Large intestine (tissue), 12 donors: ENCODE measurements around the gene ITPRIP. TPM values are rescaled to one million over a fixed set of nuclear protein-coding genes. Genes with fewer than 3 reads are reported as not detected.

Source experiments
- DNase-seq, 2 donors: peaks; one replicate each; pipeline versions ENCODE4 v3.0.0 to v3.0.0-alpha.2; 2013
- H3K27ac ChIP-seq: one replicate; pipeline ENCODE4 v1.5.1; 2013; ENCODE audit warnings: low read length
- H3K27me3 ChIP-seq: 2 replicates; pipeline ENCODE4 v1.6.1; 2013; ENCODE audit warnings: low read length; ENCODE audit not compliant: control insufficient read depth, insufficient read depth
- H3K36me3 ChIP-seq: 2 replicates; pipeline ENCODE4 v1.6.1; 2013; ENCODE audit warnings: low read length; ENCODE audit not compliant: control insufficient read depth, insufficient read depth
- H3K4me1 ChIP-seq: one replicate; pipeline ENCODE4 v1.6.1; 2013; ENCODE audit warnings: low read length; ENCODE audit not compliant: control insufficient read depth, insufficient read depth
- H3K4me3 ChIP-seq: one replicate; pipeline ENCODE4 v1.5.1; 2013; ENCODE audit warnings: low read length
- H3K9me3 ChIP-seq: one replicate; pipeline ENCODE4 v1.6.1; 2013; ENCODE audit warnings: mild to moderate bottlenecking, low read depth, low read length, moderate library complexity; ENCODE audit not compliant: control insufficient read depth
- WGBS: methylation state at CpG from one replicate; pipeline ENCODE4 v1.1.5; 2013; ENCODE audit warnings: low lambda C conversion rate; ENCODE audit not compliant: insufficient coverage; 5-methylcytosine and 5-hydroxymethylcytosine counted together
- long read RNA-seq, 11 donors: transcript quantifications; one replicate each; lab custom pipeline, GENCODE V29; 2026
- polyA plus RNA-seq: library from polyadenylated mRNA; unstranded; fragments of 120-200 nt; gene quantifications from one replicate; pipeline ENCODE4 v1.2.1, GENCODE V29; 2013

ITPRIP gene, protein sequence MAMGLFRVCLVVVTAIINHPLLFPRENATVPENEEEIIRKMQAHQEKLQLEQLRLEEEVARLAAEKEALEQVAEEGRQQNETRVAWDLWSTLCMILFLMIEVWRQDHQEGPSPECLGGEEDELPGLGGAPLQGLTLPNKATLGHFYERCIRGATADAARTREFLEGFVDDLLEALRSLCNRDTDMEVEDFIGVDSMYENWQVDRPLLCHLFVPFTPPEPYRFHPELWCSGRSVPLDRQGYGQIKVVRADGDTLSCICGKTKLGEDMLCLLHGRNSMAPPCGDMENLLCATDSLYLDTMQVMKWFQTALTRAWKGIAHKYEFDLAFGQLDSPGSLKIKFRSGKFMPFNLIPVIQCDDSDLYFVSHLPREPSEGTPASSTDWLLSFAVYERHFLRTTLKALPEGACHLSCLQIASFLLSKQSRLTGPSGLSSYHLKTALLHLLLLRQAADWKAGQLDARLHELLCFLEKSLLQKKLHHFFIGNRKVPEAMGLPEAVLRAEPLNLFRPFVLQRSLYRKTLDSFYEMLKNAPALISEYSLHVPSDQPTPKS
- polyA plus RNA-seq = 4.4 TPM
- long read RNA-seq, donor 1, full-length matches to known transcripts = 3 of 3 reads
- long read RNA-seq, donor 1, partial matches to known transcripts = 0 of 3 reads
- long read RNA-seq, donor 1, other reads (novel, unspliced or antisense) = 0 of 3 reads
- long read RNA-seq, donor 2, full-length matches to known transcripts = 1 of 1 reads
- long read RNA-seq, donor 2, partial matches to known transcripts = 0 of 1 reads
- long read RNA-seq, donor 2, other reads (novel, unspliced or antisense) = 0 of 1 reads
- long read RNA-seq, donor 3 = 0 reads
- long read RNA-seq, donor 4 = 0 reads
- long read RNA-seq, donor 5, full-length matches to known transcripts = 2 of 2 reads
- long read RNA-seq, donor 5, partial matches to known transcripts = 0 of 2 reads
- long read RNA-seq, donor 5, other reads (novel, unspliced or antisense) = 0 of 2 reads
- long read RNA-seq, donor 6, full-length matches to known transcripts = 1 of 1 reads
- long read RNA-seq, donor 6, partial matches to known transcripts = 0 of 1 reads
- long read RNA-seq, donor 6, other reads (novel, unspliced or antisense) = 0 of 1 reads
- long read RNA-seq, donor 7, full-length matches to known transcripts = 1 of 1 reads
- long read RNA-seq, donor 7, partial matches to known transcripts = 0 of 1 reads
- long read RNA-seq, donor 7, other reads (novel, unspliced or antisense) = 0 of 1 reads
- long read RNA-seq, donor 8, full-length matches to known transcripts = 4 of 4 reads
- long read RNA-seq, donor 8, partial matches to known transcripts = 0 of 4 reads
- long read RNA-seq, donor 8, other reads (novel, unspliced or antisense) = 0 of 4 reads
- long read RNA-seq, donor 9, full-length matches to known transcripts = 1 of 1 reads
- long read RNA-seq, donor 9, partial matches to known transcripts = 0 of 1 reads
- long read RNA-seq, donor 9, other reads (novel, unspliced or antisense) = 0 of 1 reads
- long read RNA-seq, donor 10, full-length matches to known transcripts = 3 of 3 reads
- long read RNA-seq, donor 10, partial matches to known transcripts = 0 of 3 reads
- long read RNA-seq, donor 10, other reads (novel, unspliced or antisense) = 0 of 3 reads
- long read RNA-seq, donor 11, full-length matches to known transcripts = 2 of 2 reads
- long read RNA-seq, donor 11, partial matches to known transcripts = 0 of 2 reads
- long read RNA-seq, donor 11, other reads (novel, unspliced or antisense) = 0 of 2 reads

DNA sequence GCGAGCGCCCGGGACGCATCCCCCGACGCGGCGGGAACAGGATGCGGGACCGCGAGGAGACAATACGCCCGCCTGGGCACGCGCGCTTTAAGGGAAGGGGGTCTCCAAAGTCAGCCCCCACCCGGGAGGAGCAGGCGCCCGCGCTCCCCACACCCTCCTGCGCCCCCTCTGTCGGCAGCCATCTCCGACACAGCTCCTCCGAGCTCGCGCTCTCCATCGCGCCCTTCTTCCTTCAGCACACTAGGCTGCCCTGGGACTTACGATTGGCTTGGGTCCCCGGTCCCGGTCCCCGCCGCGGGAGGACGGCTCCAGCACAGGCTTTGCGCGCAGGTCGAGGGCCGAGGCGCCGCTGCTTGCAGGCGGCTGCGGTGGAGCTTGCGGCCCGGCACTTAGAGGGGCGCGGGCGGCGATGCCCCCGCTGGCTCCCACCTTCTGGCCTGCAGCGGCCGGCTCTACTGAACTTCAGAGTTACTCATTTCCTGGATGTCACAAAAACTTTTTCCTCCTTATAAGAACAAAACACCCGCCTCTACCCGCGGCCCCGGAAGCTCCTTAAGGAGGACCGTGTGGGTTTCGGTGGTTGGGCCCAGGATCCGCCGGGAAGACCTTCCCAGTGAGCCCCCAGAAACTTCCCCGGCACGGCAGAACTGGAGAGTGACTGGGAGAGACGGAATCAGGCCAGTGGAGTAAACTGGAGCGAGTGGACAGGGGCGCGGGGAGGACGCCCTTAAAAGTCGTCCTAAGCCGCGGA, at the start of gene ITPRIP:
Gene ITPRIP (minus strand): TSS at position 481 of the 751 bp plus-strand sequence. CDS start 22,414 bp downstream, outside the sequence.
- Histone ChIP-seq H3K4me3 (peak within 1 kb of the TSS; percentile 83), H3K27me3 (no peaks in the 10 kb centered on the region), H3K36me3 (no peaks in the 10 kb centered on the region), H3K4me1 (peaks cover 25% of the 10 kb centered on the region), H3K9me3 (no peaks in the 10 kb centered on the region), H3K27ac (peak within 1 kb of the TSS; percentile 84)
- DNase-seq = peak in 1 of 2 donors; percentile 88
- no CpG with 5 or more reads among the region's 70 CpGs for WGBS

DNA sequence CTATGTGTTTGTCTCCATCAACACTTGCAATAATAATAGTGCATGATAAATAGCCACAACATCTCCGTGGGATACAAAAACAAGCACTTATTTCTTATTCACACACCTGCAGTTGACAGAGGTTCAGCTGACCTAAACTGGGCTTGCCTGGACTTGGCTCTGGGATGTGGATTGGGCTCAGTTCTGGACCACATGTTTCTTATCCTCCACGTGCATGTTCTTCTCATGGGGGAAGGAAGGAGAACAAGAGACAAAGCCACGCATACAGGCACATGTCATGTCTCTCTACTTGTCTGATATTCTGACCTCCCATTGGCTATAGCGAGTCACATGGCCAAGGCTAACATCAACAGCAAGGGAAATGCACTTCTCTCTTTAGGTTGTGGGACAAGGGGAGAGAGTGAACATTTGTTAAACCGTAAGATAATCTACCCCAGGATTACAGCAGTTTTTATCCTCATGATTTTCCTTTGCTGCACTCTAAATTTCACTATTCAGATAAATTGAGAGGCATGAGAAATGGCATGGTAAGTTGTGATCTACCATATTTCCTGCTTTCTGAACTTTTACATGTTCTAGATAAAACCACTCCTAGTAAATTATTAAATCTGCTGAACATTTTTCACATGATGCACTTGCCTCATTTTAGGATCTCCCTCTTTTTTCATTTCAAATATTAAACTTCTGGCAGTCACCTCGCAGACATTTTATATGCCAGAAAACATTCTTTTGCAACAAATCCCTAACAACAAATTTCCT, 49.0 kb upstream of the ITPRIP start:
- H3K27me3 ChIP-seq = peaks cover 5% of the 10 kb centered on the region
- H3K9me3 ChIP-seq = no peaks in the 10 kb centered on the region
- no peak overlapping the region for H3K4me3 ChIP-seq
- no peak overlapping the region for H3K27ac ChIP-seq
- WGBS = no CpG with 5 or more reads among the region's 6 CpGs
- DNase-seq = no peak
- H3K4me1 ChIP-seq = peaks cover 6% of the 10 kb centered on the region
- H3K36me3 ChIP-seq = no peaks in the 10 kb centered on the region

DNA sequence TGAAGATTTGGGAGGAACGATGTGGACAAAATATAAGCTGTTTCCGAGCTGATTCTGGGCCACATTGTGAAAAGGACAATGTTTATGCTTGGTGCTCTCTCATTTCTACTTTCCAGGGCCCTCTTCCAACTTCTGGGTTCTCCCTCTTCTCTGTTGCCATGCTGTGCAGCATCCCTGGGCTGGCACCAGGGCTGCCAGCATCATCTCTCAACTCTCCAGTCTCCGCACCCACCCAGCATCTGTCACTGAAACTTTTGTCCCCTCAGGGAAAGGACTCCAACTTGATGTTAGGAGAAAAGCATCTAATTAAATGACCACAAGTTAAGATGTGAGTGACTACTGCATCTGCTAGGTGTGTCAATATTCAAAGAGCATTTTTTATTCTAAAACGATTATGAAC, 42.1 kb upstream of the ITPRIP start:
- DNase-seq = no peak
- no peak overlapping the region for H3K4me3 ChIP-seq
- no peaks in the 10 kb centered on the region for H3K4me1 ChIP-seq
- no peaks in the 10 kb centered on the region for H3K36me3 ChIP-seq
- H3K9me3 ChIP-seq = no peaks in the 10 kb centered on the region
- H3K27me3 ChIP-seq = peaks cover 5% of the 10 kb centered on the region
- H3K27ac ChIP-seq = no peak overlapping the region
- no CpG with 5 or more reads among the region's 4 CpGs for WGBS

DNA sequence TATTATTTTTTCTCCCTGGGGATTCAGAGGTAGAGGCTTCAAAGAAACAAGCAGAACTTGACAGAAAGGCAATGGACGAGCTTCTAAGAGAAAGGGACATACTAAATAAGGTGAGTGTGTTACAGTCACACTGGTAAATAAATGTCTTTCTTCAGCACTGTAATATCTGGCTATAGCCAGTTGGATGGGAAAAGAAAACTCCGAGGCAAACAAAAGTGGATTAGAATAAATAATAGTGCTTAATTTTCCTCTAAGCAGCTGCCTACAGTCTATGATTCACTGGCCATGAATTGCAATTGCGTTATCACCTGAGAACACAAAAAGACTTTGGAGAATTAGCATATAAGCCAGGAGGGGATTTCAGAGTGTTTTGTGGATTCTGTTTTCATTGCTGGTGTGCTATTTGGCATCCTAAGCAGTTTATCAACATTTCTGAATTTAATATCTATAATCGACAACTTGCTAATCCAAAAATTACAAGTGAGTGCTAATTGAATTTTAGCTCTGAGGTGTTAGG, 38.6 kb upstream of the ITPRIP start:
- no peak for DNase-seq
- peaks cover 3% of the 10 kb centered on the region for H3K27me3 ChIP-seq
- 80% methylated on average over 1 of the region's 4 CpGs for WGBS
- no peak overlapping the region for H3K4me3 ChIP-seq
- H3K36me3 ChIP-seq = no peaks in the 10 kb centered on the region
- no peaks in the 10 kb centered on the region for H3K9me3 ChIP-seq
- H3K4me1 ChIP-seq = no peaks in the 10 kb centered on the region
- no peak overlapping the region for H3K27ac ChIP-seq

DNA sequence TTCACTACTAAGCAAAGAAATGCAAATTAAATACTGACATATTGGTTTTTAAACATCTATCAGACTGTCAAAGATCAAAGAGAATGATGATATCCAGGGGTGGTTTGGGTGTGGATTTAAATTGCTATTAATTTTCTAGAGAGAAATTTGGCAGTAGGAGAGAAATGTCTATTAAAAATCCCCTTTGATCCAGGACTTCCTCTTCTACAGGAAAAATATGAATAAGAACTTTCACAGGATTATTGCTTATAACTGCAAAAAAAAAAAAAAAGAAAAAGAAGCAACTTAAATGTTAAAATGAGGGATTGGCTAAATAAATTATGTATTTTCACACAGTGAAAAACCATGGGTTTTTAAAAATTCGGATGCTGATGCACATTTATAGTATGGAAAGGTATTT, 36.3 kb upstream of the ITPRIP start:
- no peak for DNase-seq
- H3K36me3 ChIP-seq = no peaks in the 10 kb centered on the region
- WGBS = 80% methylated on average over 1 of the region's 1 CpG
- H3K4me3 ChIP-seq = no peak overlapping the region
- H3K27ac ChIP-seq = no peak overlapping the region
- H3K27me3 ChIP-seq = peaks cover 3% of the 10 kb centered on the region
- H3K4me1 ChIP-seq = no peaks in the 10 kb centered on the region
- no peaks in the 10 kb centered on the region for H3K9me3 ChIP-seq

DNA sequence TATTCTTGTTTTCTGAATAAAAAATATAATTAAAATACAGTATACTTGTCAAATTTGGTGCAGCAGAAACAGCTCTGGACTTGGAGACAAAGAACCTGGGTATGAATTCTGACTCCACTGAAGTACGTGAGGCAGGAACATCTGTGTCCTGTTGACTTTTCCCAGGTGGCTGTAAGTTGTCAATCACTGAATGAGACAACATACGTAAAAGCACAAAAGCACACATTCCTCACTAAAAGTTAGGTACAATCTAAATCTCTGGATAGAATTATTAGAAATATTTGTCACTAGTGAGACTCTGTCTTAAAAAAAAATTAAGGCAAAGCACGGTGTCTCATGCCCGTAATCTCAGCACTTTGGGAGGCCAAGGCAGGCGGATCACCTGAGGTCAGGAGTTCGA, 33.5 kb upstream of the ITPRIP start:
- 100% methylated on average over 1 of the region's 6 CpGs for WGBS

DNA sequence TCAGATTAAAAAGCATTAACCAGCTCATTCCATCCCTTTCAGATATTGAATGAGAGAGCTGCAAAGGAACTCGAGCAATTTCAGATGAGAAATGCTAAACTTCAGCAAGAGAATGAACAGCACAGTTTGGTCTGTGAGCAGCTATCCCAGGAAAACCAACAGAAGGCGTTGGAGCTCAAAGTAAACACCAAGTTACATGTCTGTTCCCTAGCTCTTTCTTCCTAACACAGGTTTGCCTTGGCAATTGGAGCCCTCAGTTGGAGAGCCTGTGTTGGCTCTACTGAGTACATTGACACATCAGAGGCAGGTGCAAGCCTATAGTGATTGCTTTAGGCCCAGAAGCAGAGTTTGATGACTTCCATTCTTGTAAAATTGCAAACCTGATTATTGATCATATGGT, 30.1 kb upstream of the ITPRIP start:
- Histone ChIP-seq H3K9me3 (no peaks in the 10 kb centered on the region), H3K27ac (no peak overlapping the region), H3K27me3 (peaks cover 13% of the 10 kb centered on the region), H3K36me3 (no peaks in the 10 kb centered on the region), H3K4me1 (no peaks in the 10 kb centered on the region), H3K4me3 (no peak overlapping the region)
- DNase-seq = no peak
- WGBS = no CpG with 5 or more reads among the region's 2 CpGs

More for the DNA sequence above, 33.5 kb upstream of the ITPRIP start:
- DNase-seq = no peak
- Histone ChIP-seq H3K27ac (no peak overlapping the region), H3K4me3 (no peak overlapping the region), H3K27me3 (peaks cover 6% of the 10 kb centered on the region), H3K36me3 (no peaks in the 10 kb centered on the region), H3K9me3 (no peaks in the 10 kb centered on the region), H3K4me1 (no peaks in the 10 kb centered on the region)

DNA sequence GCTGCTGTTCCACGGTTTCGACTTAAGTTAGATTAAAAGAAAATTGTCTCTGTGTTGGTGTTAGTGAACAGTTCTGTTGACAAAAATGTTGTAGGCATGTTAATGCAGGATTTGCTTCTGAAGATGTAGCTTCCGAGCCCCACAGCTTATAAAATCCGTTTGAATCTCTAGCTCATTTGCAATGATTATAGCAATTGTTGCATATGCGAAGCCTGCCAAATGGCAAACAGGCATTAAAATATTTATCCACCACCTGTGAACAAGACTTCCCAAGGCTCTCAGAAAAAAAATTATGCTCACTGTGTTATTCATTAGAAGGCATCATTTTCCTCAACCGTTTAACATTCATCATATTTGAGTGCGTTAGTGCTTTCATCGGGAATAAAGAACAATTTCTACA, 29.6 kb upstream of the ITPRIP start:
- 69% methylated on average over 6 of the region's 8 CpGs for WGBS
- Histone ChIP-seq H3K9me3 (no peaks in the 10 kb centered on the region), H3K27ac (no peak overlapping the region), H3K4me1 (no peaks in the 10 kb centered on the region), H3K36me3 (no peaks in the 10 kb centered on the region), H3K4me3 (no peak overlapping the region), H3K27me3 (peaks cover 13% of the 10 kb centered on the region)
- DNase-seq = no peak
